ELF-1 (cell line): ENCODE measurements around the gene NPRL2.

ENCODE experiments used
- DNase-seq: peaks from one replicate; pipeline ENCODE4 v3.0.0-alpha.2; 2016; ENCODE audit warnings: low read depth, low spot score

Gene NPRL2

GRCh38 chr3:50350213-50350526 lies 405 bp downstream of the NPRL2 start:
- no peak for DNase-seq

DNA sequence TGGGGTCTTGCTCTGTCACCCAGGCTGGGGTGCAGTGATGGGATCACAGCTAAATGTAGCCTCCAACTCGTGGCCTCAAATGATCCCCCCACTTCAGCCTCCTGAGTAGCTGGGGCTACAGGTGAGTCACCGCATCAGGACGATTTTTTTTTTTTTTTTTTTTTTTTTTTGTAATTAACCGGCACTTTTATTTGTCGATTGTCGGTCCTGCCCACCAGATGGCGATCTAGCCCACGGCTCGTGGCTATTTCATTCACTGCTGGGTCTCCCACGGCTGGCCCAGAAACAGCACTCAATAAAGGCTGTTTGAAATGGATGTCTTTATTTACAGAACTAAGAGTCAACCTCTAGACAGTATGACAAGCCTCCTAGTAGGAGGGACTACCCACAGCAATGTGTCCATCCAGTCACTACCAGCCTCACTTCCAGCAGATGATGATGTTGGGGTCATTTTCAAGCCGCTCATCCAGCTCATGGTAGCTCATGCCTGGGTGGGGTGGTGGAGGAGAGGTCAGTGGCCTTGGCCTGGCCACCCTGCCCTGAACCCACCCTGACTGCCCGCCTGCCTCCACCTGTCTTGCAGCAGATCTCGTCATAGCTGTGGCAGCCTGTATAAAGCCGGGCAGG lies 3.3 kb downstream of the NPRL2 start:
- peak; percentile 66 for DNase-seq

GRCh38 chr3:50345586-50346234 lies 4.9 kb downstream of the NPRL2 start, which contains the start of gene ZMYND10:
ZMYND10 (minus strand) TSS chr3:50345732; CDS start chr3:50345579, 153 bp downstream.
- peak; percentile 86 for DNase-seq

DNA sequence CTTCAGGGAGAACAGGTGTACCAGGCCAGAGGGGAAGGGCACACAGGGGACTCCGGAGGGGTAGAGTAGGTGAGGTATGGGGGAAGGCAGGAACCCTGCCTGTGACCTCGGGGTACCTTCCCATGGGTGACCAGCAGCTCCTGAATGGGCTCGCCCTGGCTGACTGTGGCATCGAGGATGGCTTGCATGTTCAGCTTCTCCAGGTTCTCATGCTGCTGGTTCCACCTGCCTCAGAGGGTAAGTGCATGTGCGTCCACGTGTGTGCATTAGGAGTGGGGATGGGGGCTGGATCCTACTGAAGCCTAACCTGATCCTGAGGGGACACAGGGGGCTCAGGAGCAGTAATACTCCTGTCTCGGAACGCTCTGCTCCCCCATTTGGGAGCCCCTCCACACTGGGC lies 5.6 kb downstream of the NPRL2 start:
- no peak for DNase-seq

- peak; percentile 48 for DNase-seq
Measured at GRCh38 chr3:50342813-50343633, 7.6 kb downstream of the NPRL2 start.

GRCh38 chr3:50341996-50342650 lies 8.5 kb downstream of the NPRL2 start:
- no peak for DNase-seq

DNA sequence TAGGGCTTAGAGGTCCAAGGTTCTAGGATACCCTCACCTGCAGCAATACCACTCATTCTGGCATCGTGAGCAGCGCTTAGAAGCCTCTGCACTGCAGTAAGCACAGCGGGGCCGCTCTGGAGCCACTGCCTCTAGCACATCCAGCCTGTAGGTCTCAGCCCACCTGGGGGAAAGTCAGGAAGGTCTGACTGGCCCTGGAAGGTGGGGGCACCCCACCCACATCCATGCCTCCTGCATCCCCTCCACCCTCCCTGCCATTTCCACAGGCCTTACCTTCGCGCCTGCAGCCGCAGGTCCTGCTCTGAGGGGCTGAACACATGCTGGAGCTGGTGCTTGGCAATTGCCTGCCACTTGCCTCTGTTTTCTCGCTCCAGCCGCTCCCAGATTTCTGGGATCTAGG lies 9.0 kb downstream of the NPRL2 start:
- no peak for DNase-seq

- no peak for DNase-seq
Measured at GRCh38 chr3:50340448-50341329, 9.9 kb downstream of the NPRL2 start, which contains the start of gene RASSF1. RASSF1 (minus strand) TSS chr3:50340836; CDS start chr3:50340805, 31 bp downstream.

- DNase-seq = no peak
Measured at GRCh38 chr3:50340147-50340447, 10.5 kb downstream of the NPRL2 start.

- no peak for DNase-seq
Measured at GRCh38 chr3:50339485-50340146, 11.0 kb downstream of the NPRL2 start.

- no peak for DNase-seq
Measured at GRCh38 chr3:50338965-50339364, 11.6 kb downstream of the NPRL2 start.

DNA sequence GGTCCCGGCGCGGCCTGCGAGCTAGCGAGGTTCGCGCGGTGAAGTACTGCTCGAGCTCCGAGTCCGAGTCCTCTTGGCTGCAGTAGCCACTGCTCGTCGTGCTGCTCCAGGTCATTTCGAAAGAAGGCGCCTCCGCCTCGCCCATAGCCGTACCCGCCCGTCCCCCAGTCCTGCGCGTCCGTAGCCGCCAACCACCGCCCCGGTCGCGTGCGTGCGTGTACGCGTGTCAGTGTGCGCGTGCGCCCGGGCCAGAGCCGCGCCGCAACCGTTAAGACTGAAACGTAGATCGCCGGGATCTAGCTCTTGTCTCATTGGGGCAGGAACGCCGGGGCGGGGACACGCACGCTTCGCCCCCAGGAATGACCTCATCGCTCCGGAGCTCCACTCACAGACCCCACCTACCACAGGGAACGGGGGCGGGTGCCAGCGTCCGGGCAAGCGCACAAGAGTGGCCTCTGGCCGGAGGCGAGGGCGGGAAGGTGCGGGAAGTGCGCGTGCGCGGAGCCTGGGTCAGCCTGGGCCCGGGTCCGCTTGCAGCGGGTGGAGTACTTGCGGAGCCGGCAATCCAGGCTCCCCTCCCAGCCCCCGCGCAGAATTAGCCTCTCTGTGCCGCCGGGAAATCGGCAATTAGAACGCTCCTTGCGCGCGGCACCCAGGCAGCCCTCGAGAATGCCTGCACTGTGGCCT lies 13.3 kb downstream of the NPRL2 start:
- peak; percentile 100 for DNase-seq

DNA sequence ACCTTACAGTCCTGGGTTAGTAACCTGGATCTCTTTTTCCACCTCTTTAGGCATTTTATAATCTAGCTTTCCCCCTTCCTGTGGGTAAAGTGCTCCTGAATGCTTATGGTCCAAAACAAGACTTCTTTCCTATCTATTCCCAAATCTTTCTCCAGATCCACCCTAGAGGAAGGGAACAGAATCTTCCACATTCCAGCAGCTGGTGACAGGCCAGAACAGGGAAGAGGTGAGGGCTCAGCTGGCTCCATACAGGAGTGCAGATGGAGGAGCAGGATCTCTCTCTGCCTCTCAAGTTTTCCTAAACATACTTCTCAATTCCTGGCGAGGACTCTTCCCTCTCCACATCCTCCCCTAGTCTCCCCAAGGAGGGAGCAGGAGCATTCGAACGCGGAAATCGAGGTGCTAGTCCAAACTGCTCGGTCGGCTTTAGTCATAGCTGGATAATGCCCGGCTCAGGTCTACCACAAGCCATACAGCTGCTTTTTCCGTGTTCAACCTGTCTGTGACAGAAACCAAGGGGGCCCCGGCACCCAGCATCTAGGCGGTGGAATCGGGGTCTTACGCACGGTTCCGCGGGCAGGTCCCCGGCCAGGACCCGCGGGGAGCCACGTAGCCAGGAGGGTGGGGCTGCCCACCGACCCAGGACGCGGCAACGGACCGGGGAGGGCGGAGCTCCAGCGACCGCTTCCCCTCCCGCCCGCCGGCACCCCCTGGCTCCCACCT lies 14.0 kb downstream of the NPRL2 start:
- peak; percentile 48 for DNase-seq

DNA sequence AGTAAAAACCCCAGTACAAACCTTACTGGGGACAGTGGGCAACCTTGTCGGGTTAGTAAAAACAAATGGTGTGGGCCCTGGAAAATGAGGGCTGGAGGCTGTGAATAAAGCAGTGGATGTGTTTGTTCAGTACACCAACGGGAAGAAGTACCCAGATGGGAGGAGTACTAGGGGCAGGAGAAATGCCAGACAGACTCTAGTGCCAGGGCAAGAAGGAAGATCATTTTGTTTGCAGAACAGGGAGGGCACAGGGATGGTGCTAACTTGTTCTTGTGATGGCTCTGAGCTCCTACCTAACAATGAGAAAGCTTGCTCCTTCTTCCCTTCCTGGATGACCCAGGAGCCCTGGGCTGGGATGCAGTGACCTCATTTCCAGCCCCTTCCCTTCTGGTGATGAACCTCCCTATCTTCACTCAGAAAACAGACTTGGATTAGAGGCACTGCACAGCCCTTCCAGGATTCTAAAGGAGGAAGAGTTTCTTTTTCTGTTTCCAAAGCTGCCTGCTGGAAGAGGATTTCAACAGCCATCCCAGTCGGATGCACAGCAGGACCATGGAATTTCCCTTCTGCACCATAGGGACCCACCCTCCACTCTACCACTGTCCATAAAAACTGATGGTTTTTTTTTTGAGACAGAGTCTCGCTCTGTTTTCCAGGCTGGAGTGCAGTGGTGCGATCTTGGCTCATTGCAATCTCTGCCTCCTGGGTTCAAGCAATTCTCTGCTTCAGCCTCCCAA lies 16.1 kb downstream of the NPRL2 start:
- DNase-seq = no peak

DNA sequence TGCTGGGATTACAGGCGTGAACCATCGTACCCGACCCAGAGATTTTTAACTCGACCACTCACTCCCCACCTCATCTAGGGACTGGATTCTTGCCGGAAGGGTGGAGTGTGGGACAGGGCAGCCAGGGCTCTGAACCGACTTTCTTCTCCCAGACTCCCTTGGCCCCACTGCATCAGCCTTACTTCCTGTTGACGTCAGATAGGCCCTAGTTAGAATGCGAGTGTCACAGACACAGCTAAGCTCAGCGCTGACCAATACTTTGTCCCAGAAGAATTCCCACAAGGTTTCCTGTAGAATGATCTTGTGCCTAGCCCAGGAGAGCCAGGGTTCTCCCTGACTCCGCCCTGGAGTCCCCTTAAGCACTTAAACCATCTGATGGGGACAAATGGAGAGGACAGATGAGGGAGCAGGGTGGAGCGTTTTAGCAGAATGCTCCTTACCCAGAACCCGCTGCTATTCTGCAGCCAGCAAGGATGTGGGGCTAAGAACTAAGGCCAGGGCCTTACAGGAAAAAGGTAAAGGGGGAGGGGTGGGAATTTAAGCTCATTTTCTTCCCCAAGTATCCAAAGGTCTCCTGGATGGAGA lies 16.7 kb downstream of the NPRL2 start:
- DNase-seq = no peak

GRCh38 chr3:50331364-50331907 lies 19.1 kb downstream of the NPRL2 start:
- DNase-seq = no peak

DNA sequence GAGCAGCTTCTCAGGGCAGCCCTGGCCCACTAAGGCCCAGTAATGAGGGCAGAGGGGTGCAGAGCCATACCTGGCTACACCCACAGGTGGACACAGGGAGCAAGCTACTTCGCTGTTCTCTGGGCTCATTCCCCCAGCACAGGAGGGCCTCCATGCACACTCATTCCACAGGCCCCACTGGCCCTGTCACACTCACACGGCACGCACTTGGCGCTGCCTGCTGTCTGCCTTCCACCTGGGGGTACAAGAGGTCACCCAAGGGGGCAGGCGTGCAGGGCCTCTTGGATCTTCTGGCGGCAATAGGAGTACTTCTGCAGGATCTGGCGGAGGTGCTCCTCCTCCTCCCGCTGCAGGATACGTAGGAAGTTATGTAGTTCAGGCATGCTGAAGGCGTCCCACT lies 20.2 kb downstream of the NPRL2 start:
- no peak for DNase-seq
